GM23338 (cell line): ENCODE data around the gene S100A14. TPM values are rescaled to one million over a fixed set of nuclear protein-coding genes. Genes with fewer than 3 reads are reported as not detected.

Source experiments
- ATAC-seq: fragments of 200-7000 bp; cut with Tn5 transposase; 3 replicates; pipeline ENCODE4 v1.9.1; 2020
- DNase-seq: peaks from one replicate; pipeline ENCODE4 v3.0.0-alpha.2; 2015; ENCODE audit warnings: low spot score
- H2AFZ ChIP-seq: fragments of 200-600 bp; sonication (generic); 2 replicates; pipeline ENCODE4 v1.8.0; 2016; ENCODE audit warnings: antibody characterized with exemption, mild to moderate bottlenecking, moderate library complexity
- H3F3A ChIP-seq: fragments of 200-600 bp; sonication (generic); replicated peaks from 2 replicates; pipeline ENCODE4 v1.8.0; 2017; ENCODE audit warnings: antibody characterized with exemption, mixed run types, low read depth
- H3K27ac ChIP-seq: fragments of 200-600 bp; sonication (generic); 2 replicates; pipeline ENCODE4 v1.6.1; 2016; ENCODE audit warnings: low read depth
- H3K27me3 ChIP-seq: fragments of 200-600 bp; sonication (generic); 2 replicates; pipeline ENCODE4 v1.8.0; 2016; ENCODE audit warnings: mild to moderate bottlenecking, mixed run types, moderate library complexity; ENCODE audit not compliant: insufficient read depth
- H3K36me3 ChIP-seq: fragments of 200-600 bp; sonication (generic); 2 replicates; pipeline ENCODE4 v1.8.0; 2016; ENCODE audit warnings: mild to moderate bottlenecking; ENCODE audit not compliant: insufficient read depth
- H3K4me1 ChIP-seq: fragments of 200-600 bp; sonication (generic); 2 replicates; pipeline ENCODE4 v1.8.0; 2016; ENCODE audit warnings: mild to moderate bottlenecking, moderate library complexity; ENCODE audit not compliant: insufficient read depth
- H3K4me2 ChIP-seq: fragments of 200-600 bp; sonication (generic); 2 replicates; pipeline ENCODE4 v1.7.1; 2017; ENCODE audit warnings: mixed run types
- H3K4me3 ChIP-seq: fragments of 200-600 bp; sonication (generic); 2 replicates; pipeline ENCODE4 v1.6.1; 2016; ENCODE audit warnings: mixed run types
- H3K79me2 ChIP-seq: fragments of 200-600 bp; sonication (generic); replicated peaks from 2 replicates; pipeline ENCODE4 v1.8.0; 2017; ENCODE audit warnings: mild to moderate bottlenecking; ENCODE audit not compliant: insufficient read depth
- H3K9me2 ChIP-seq: fragments of 200-600 bp; sonication (generic); 2 replicates; pipeline ENCODE4 v1.8.0; 2017; ENCODE audit not compliant: insufficient read depth
- H4K20me1 ChIP-seq: fragments of 200-600 bp; sonication (generic); replicated peaks from 2 replicates; pipeline ENCODE4 v1.8.0; 2017; ENCODE audit warnings: mild to moderate bottlenecking; ENCODE audit not compliant: insufficient read depth
- H3K27ac Mint-ChIP-seq: 2 replicates; pipeline ENCODE4 v1.8.0; 2020; ENCODE audit warnings: inconsistent platforms, mild to moderate bottlenecking, moderate library complexity, mixed read lengths
- H3K27me3 Mint-ChIP-seq: 3 replicates; pipeline ENCODE4 v1.8.0; 2022; ENCODE audit warnings: low read depth, mild to moderate bottlenecking, moderate library complexity, mixed read lengths, inconsistent platforms; ENCODE audit not compliant: insufficient read depth, poor library complexity
- H3K36me3 Mint-ChIP-seq: 3 replicates; pipeline ENCODE4 v1.8.0; 2021; ENCODE audit warnings: low read depth, mild to moderate bottlenecking, inconsistent platforms, moderate library complexity, mixed read lengths
- H3K4me1 Mint-ChIP-seq: 3 replicates; pipeline ENCODE4 v1.8.0; 2020; ENCODE audit warnings: mild to moderate bottlenecking, inconsistent platforms, mixed read lengths
- H3K4me3 Mint-ChIP-seq: 3 replicates; pipeline ENCODE4 v1.8.0; 2021; ENCODE audit warnings: moderate library complexity, mild to moderate bottlenecking, inconsistent platforms, mixed read lengths
- H3K9me3 Mint-ChIP-seq: 3 replicates; pipeline ENCODE4 v1.8.0; 2020; ENCODE audit warnings: moderate library complexity, mild to moderate bottlenecking, inconsistent platforms, mixed read lengths
- EZH2 ChIP-seq: fragments of 200-600 bp; sonication (generic); IDR thresholded peaks from one replicate; pipeline ENCODE4 v1.8.0; 2017; ENCODE audit warnings: antibody characterized with exemption, mild to moderate bottlenecking, low read depth; ENCODE audit not compliant: unreplicated experiment
- JUNB ChIP-seq: IDR thresholded peaks from one replicate; pipeline ENCODE4 v1.6.1; 2016; ENCODE audit warnings: antibody characterized with exemption; ENCODE audit not compliant: unreplicated experiment
- NANOG ChIP-seq: IDR thresholded peaks from 2 replicates; pipeline ENCODE4 v1.6.1; 2016; ENCODE audit warnings: antibody characterized with exemption, borderline replicate concordance
- POLR2AphosphoS5 ChIP-seq: IDR thresholded peaks from 2 replicates; pipeline ENCODE4 v1.6.1; 2016; ENCODE audit warnings: antibody characterized with exemption, low read depth
- ZNF114 ChIP-seq: fragments of 250-450 bp; sonication (Bioruptor Pico); IDR thresholded peaks from 2 replicates; pipeline ENCODE4 v1.5.0; 2020; ENCODE audit warnings: mild to moderate bottlenecking, moderate library complexity
- polyA plus RNA-seq: library from polyadenylated mRNA; unstranded; fragments of >200 nt; fragmentation: Nextera tagmentation; extraction: Ambion mirVana; gene quantifications from 2 replicates; pipeline ENCODE4 v1.2.1, GENCODE V29; 2016
- total RNA-seq: library from RNA; depleted of rRNA; stranded (reverse); fragments of >200 nt; shearing (Covaris generic); gene quantifications from 2 replicates; pipeline ENCODE4 v1.2.3, GENCODE V29; 2014
- TF ChIP-seq, protein P1 (sequence below): IDR thresholded peaks from 2 replicates; pipeline ENCODE4 v1.6.1; 2016; ENCODE audit warnings: antibody characterized with exemption
- TF ChIP-seq, protein P2 (sequence below), 2 experiments: fragments of 200-600 bp in 1 of 2; sonication (generic) in 1 of 2; conservative IDR thresholded peaks; 2 replicates each; pipeline versions ENCODE4 v1.5.1 to v1.6.1; 2016 to 2017; ENCODE audit warnings: antibody characterized with exemption in 2 of 2, low read depth in 2 of 2, mild to moderate bottlenecking in 2 of 2, moderate library complexity in 1 of 2

Gene S100A14
- total and polyA plus RNA-seq, 2 experiments from 2014 or later: 0.28 to 0.53 TPM

DNA sequence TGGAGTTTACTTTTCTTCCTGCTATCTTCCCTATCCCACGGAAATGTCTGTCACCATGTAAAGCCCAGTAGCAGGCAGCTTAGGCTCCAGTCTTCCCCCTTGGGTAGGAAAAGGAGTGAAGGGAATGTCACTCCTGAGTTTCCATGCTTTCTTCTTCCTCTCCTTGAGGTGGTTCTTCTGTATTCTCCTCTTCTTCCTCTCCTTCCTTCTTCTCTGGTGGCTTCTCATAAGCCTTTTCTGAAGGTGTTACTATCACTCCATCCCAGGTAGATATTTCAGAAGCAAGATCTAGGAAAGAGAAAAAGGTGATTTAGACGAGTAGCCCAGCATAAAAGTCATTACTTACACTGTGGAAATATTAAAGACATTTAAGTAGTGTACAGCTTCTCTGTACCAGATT lies 46.1 kb upstream of the S100A14 start:
- ATAC-seq: no peak
- H3K4me1 ChIP-seq: peaks cover 8% of the 10 kb centered on the region
- H4K20me1 ChIP-seq: peaks cover 20% of the 10 kb centered on the region
- H3K4me3 ChIP-seq: no peak overlapping the region
- H3K27ac ChIP-seq: no peak overlapping the region
- H3K9me2 ChIP-seq: no peaks in the 10 kb centered on the region
- Mint-ChIP-seq H3K27ac (no peak overlapping the region), H3K27me3 (peaks cover 8% of the 10 kb centered on the region), H3K4me1 (peaks cover 7% of the 10 kb centered on the region), H3K9me3 (no peaks in the 10 kb centered on the region; the same call in 2 of the 3 replicates), H3K36me3 (peaks cover 73% of the 10 kb centered on the region), H3K4me3 (no peak overlapping the region)
- no peak overlapping the region for H2AFZ ChIP-seq
- H3K27me3 ChIP-seq: no peaks in the 10 kb centered on the region
- peaks cover 13% of the 10 kb centered on the region for H3K79me2 ChIP-seq
- DNase-seq: no peak
- peaks cover 62% of the 10 kb centered on the region for H3K36me3 ChIP-seq
- TF ChIP-seq POLR2AphosphoS5 (0 out of 2 replicates have a peak, but pooled peaks have one; percentile 19), EZH2 (no peak)
- peaks cover 68% of the 10 kb centered on the region for H3F3A ChIP-seq
- no peak overlapping the region for H3K4me2 ChIP-seq

DNA sequence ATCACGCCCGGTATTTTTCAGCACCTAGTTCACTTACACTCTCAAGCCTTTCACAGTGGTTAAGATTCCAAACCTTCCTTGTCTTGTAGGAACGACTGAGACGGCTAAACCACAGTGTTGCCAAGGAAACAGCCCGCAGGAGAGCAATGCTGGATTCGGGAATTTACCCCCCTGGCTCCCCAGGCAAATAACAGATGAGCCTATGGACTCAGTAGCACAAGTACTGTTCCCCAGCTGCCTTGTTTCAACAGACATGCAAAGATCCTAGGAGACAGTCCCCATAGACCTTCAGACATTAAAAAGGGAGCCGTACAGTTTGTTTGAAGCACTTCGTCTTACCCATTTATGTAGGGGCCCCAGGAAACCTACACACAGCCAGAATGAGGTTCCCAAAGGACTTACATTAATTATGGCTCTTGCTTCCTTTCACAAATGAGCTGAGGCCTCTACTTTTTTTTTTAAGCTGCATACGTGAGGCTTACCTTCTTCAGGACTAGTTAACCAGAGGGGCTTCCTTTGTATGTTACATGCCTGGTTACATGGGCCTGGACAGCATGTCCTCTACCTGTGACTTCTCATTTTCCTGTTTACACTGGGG lies 45.1 kb upstream of the S100A14 start:
- Histone ChIP-seq H3K36me3 (peaks cover 51% of the 10 kb centered on the region), H4K20me1 (peaks cover 18% of the 10 kb centered on the region), H3K27ac (peak overlapping the region; percentile 45; the same call in 1 of the 2 replicates), H3K9me2 (no peaks in the 10 kb centered on the region), H2AFZ (no peak overlapping the region), H3K4me2 (no peak overlapping the region), H3K4me3 (no peak overlapping the region), H3F3A (peaks cover 59% of the 10 kb centered on the region), H3K79me2 (peaks cover 13% of the 10 kb centered on the region), H3K4me1 (peaks cover 8% of the 10 kb centered on the region), H3K27me3 (no peaks in the 10 kb centered on the region)
- H3K27me3 Mint-ChIP-seq: peaks cover 6% of the 10 kb centered on the region
- H3K9me3 Mint-ChIP-seq: no peaks in the 10 kb centered on the region; the same call in 2 of the 3 replicates
- ATAC-seq (no peak), DNase-seq (peak; percentile 26)
- H3K27ac Mint-ChIP-seq: no peak overlapping the region
- H3K36me3 Mint-ChIP-seq: peaks cover 62% of the 10 kb centered on the region
- H3K4me3 Mint-ChIP-seq: no peak overlapping the region
- TF ChIP-seq, protein P1, sequence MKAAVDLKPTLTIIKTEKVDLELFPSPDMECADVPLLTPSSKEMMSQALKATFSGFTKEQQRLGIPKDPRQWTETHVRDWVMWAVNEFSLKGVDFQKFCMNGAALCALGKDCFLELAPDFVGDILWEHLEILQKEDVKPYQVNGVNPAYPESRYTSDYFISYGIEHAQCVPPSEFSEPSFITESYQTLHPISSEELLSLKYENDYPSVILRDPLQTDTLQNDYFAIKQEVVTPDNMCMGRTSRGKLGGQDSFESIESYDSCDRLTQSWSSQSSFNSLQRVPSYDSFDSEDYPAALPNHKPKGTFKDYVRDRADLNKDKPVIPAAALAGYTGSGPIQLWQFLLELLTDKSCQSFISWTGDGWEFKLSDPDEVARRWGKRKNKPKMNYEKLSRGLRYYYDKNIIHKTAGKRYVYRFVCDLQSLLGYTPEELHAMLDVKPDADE: no peak
- TF ChIP-seq POLR2AphosphoS5: peak; percentile 38; the same call in 1 of the 2 replicates
- peaks cover 7% of the 10 kb centered on the region for H3K4me1 Mint-ChIP-seq

DNA sequence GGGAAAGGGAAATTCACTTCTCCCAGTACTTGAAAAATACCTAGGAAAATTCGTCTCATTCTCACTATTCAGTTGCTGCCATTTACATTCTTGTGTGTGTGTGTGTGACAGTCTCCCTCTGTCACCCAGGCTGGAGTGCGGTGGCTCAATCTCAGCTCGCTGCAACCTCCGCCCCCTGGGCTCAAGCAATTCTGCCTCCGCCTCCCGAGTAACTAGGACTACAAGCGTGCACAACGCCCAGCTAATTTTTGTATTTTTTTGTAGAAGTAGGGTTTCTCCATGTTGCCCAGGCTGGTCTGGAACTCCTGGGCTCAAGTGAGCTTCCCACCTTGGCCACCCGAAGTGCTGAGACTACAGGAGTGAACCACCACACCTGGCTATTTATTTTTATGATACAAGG lies 43.5 kb upstream of the S100A14 start:
- Histone ChIP-seq H3K36me3 (peaks cover 36% of the 10 kb centered on the region), H3K9me2 (no peaks in the 10 kb centered on the region), H4K20me1 (peaks cover 11% of the 10 kb centered on the region), H3K4me1 (peaks cover 8% of the 10 kb centered on the region), H3K4me3 (peak overlapping the region; percentile 88), H3K27ac (0 out of 2 replicates have a peak overlapping the region, but pooled peaks have one; percentile 23), H3F3A (peaks cover 43% of the 10 kb centered on the region), H3K4me2 (peak overlapping the region; percentile 86), H2AFZ (no peak overlapping the region), H3K79me2 (peaks cover 13% of the 10 kb centered on the region), H3K27me3 (no peaks in the 10 kb centered on the region)
- DNase-seq (no peak), ATAC-seq (no peak)
- peak overlapping the region; percentile 93 for H3K4me3 Mint-ChIP-seq
- H3K27ac Mint-ChIP-seq: no peak overlapping the region
- peaks cover 7% of the 10 kb centered on the region for H3K4me1 Mint-ChIP-seq
- peaks cover 47% of the 10 kb centered on the region for H3K36me3 Mint-ChIP-seq
- no peaks in the 10 kb centered on the region for H3K9me3 Mint-ChIP-seq
- peaks cover 8% of the 10 kb centered on the region for H3K27me3 Mint-ChIP-seq
- no peak for TF ChIP-seq ZNF114 (CRISPR knock-in tag)
- no peak for TF ChIP-seq JUNB
- no peak for TF ChIP-seq NANOG
- TF ChIP-seq, protein P2, sequence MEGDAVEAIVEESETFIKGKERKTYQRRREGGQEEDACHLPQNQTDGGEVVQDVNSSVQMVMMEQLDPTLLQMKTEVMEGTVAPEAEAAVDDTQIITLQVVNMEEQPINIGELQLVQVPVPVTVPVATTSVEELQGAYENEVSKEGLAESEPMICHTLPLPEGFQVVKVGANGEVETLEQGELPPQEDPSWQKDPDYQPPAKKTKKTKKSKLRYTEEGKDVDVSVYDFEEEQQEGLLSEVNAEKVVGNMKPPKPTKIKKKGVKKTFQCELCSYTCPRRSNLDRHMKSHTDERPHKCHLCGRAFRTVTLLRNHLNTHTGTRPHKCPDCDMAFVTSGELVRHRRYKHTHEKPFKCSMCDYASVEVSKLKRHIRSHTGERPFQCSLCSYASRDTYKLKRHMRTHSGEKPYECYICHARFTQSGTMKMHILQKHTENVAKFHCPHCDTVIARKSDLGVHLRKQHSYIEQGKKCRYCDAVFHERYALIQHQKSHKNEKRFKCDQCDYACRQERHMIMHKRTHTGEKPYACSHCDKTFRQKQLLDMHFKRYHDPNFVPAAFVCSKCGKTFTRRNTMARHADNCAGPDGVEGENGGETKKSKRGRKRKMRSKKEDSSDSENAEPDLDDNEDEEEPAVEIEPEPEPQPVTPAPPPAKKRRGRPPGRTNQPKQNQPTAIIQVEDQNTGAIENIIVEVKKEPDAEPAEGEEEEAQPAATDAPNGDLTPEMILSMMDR (conservative IDR thresholded peaks at IDR 0.05; ENCODE audit: low read depth in 2 of 2): no peak
- TF ChIP-seq, protein P1: no peak
